Activated T-cell treated with anti-CD3 and anti-CD28 coated beads for 1 hour (primary cell): ENCODE results near the gene TRIP12.
"Not testable (repeated sequence)": the region's sequence is repeated elsewhere in the genome, so short reads cannot be mapped to it uniquely, and the experiment has no call there.

Experiments
- DNase-seq: peaks from one replicate; pipeline ENCODE4 v3.0.0-alpha.2; 2020; ENCODE audit warnings: low read depth

The TRIP12 gene

GRCh38 chr2:229831805-229832509 lies 89.9 kb downstream of the TRIP12 start:
- DNase-seq, result no peak

GRCh38 chr2:229825476-229825875 lies 96.3 kb downstream of the TRIP12 start:
- no peak for DNase-seq

DNA sequence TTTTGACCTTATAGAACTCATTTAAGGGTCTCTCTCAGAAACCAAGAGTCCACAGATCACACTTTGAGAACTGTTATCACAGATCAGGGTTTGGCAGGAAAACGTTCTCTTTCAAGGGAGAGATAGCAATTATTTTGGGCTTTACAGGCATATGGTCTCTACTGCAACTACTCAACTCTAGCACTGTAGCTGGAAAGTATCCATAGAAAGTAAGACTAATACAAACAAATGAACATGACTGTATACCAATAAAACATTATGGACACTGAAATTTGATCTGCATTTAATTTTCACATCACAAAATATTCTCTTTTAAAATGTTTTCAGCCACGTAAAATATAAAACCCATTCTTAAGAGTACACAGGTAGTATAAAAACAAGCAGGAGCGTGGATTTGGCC lies 100.5 kb downstream of the TRIP12 start:
- DNase-seq, result no peak

DNA sequence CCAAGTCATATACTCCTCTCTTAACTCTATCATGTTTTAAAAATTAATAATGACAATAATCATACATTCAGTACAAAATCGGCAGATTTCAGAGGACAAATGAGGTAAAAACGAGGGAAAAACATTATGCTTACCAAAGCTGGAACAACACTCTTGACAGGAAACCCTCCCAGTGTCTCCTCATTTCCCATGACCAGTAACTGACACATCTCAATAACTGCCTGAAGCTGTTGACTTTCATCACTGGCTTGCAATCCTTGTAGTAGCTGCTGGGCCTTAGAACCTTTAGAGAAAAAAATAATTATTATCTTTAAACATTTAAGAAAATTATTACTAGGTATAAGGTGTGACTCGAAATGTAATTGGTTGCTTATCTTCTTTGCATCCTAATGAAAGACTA lies 103.6 kb downstream of the TRIP12 start:
- no peak for DNase-seq

- DNase-seq, result no peak
Measured at GRCh38 chr2:229815858-229816257, 106.0 kb downstream of the TRIP12 start.

DNA sequence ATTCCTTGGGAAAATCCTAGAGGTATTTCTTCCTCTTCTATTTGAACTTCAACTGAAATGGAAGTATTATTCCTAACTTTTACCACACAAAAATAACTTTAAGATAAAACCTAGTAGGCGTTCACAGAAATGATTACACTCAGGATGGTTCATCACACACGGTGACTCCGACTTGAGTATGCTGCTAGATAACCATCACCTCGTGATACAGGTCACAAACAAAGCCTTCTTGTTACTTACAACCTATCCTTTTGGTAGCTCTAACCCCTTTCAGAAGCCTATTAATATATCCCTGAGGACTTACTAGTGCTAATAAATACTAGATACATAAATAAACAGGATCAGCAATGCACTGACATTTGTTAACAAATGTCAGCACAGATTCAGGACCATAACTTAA lies 106.5 kb downstream of the TRIP12 start:
- DNase-seq, result no peak

- no peak for DNase-seq
Measured at GRCh38 chr2:229810786-229811185, 111.0 kb downstream of the TRIP12 start.

DNA sequence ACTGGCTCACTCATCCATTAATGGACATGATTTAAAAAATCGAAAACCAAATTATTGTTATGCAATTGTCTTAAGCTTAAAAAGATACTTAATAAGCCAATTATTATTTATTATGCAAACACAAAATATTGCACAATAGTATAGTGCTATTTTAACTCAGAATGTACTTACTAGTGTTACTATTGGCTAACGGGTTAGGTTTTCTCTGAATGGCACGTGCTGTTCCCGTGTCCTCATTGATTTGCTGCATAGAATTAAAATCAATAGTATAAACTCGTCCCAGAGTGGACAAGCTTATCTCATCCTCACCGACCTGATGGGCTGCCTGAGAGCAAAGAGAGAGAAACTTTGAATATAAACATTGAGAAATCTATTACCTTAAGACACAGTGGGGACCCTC lies 116.2 kb downstream of the TRIP12 start:
- DNase-seq, result no peak

GRCh38 chr2:229802785-229803184 lies 119.0 kb downstream of the TRIP12 start:
- DNase-seq, result no peak

DNA sequence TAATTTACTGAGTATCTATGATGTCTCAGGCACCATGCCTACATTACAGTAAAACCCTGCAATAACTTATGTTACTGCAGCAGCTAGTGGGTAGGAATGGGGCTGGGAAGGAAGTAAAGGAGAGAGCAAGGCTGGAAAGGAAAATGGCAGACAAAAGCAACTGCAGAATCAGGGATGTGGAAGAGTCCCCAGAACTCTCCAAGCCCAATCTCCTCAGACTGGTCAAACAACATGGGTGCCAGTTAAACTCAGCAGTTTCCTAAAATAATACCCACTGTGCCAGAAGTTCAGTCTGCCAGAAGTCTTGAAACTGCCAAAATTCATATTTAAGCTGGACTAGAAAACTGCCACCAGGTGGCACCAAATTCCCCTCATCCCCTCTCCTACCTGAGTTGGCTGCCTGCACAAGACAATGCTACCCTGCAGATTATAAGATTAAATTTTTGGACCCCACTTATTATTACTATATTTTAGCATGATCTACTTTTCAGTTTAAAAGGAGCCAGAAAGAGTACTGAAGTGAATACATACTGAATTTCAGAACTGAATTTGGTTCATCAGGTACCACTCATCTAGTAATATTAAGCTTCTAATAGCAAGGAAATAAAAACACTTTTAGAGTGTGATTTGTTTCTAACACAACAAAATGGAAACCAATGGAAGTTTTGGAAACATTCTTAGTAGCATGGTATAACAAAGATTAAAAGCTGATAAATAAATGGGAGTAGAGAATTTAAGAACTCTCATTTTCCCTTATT lies 120.6 kb downstream of the TRIP12 start:
- DNase-seq, result peak; percentile 71

DNA sequence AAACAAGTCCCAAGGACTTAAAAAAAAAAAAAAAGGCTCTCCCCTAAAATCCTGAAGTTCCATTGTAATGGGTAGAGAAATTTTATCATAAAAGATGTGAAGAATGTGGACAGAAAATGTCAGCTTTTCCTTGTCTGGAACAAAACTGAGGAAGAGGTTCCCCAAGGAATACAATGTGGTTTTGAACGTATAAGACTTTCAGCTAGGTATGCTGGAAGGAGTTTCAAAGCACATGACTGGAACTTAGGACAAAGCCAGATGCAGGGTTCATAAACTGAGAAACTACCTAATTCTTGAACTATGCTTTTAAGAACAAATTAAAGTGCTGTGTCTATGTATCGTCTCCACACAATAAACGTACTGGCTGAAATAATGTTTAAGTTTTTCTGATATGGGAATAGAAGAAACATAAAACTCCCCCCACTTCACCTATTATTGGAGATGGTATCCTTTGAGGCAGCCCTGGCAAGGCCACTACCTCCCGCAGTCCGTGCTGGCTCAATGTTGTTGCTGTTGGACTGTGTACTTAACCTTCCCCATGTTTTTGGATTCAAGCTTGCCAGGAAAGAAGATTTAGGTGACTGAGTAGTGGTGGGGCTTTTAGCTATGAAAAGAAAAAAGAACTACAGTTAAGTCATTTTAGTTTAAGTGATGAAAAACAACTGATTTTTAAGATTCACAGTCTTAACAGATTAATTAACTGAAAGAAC lies 123.2 kb downstream of the TRIP12 start:
- DNase-seq, result no peak

DNA sequence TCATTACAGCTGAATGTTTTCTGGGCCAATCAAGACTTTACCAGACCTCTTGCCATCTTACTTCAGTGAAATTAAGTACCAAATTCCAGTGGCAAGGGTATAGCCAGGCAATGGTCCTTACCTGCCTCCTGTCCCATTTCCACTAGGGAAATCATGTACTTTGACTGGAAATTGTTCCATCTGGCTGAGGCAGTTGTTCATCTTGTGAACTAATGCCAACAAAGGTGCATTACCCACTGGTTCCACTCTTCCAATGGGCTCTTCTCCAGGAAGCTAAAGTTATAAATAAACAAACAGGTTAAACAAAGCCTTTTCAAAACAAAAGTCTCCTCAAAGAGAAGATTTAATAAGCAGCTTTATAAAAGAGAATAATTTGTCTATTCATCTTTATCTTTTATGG lies 126.8 kb downstream of the TRIP12 start:
- DNase-seq, result no peak

DNA sequence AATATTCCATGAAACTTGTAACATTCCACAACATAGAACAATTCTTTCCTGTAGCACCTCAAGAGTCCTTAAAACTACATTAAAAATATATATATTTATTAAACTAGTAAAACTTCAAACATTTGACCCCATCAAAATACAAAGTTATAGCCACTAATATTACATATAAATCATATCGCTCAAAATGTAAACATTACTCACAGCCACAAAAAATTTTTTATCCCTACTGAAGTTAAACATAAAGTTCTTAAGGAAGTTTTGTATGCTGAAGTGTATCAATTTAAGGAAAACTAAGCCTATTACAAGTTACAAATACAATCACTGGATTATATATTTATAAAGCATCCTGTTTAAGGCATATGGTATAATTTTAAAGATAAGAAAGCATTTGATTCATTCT lies 127.2 kb downstream of the TRIP12 start:
- DNase-seq, result no peak

GRCh38 chr2:229786289-229786688 lies 135.5 kb downstream of the TRIP12 start:
- not testable (repeated sequence) for DNase-seq

- no peak for DNase-seq
Measured at GRCh38 chr2:229784791-229785190, 137.0 kb downstream of the TRIP12 start.

- DNase-seq, result no peak
Measured at GRCh38 chr2:229783108-229783721, 138.6 kb downstream of the TRIP12 start.

DNA sequence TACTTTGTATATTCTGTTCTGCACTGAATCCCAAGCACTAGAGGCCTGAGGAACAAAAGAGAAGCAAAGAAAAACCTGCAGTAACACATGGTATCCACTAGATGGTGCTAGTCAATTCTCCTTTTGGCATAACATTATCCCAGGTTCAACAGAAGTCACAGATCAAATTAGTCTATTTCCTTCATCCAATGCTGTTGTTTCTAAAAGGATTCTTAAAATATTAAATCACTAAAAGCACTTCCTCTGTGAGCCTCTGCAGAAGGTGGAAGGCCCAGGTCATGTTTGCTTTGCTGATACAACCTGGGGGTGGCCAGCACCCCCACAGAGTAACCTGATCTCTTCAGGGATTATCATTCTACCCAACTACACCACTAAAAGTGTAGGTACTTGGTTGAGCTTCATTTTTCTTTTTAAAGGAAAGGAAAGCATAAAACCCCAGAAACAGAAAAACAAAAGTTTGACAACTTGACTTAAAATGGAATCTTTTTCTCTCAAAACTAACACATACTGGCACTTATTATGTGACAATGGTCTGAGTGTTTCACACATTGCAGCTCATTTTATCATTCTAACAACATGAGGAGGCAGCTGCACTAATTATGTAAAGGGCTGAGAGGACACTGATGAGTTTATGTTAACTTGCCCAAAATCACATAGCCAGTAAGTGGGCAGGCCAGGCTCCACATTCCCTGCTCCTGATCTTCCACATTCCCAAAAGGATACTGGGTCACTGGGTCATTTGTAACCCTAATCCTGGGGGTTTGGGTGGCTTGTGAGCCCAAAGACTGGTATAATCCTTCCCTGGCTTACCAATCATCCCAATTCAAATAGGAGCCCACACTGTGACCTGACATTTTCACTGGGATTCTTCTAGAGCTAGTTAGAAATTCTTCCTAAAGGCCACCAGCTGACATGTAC lies 140.7 kb downstream of the TRIP12 start:
- no peak for DNase-seq

- DNase-seq, result no peak
Measured at GRCh38 chr2:229779650-229780049, 142.2 kb downstream of the TRIP12 start.

GRCh38 chr2:229777716-229778115 lies 144.1 kb downstream of the TRIP12 start:
- no peak for DNase-seq

DNA sequence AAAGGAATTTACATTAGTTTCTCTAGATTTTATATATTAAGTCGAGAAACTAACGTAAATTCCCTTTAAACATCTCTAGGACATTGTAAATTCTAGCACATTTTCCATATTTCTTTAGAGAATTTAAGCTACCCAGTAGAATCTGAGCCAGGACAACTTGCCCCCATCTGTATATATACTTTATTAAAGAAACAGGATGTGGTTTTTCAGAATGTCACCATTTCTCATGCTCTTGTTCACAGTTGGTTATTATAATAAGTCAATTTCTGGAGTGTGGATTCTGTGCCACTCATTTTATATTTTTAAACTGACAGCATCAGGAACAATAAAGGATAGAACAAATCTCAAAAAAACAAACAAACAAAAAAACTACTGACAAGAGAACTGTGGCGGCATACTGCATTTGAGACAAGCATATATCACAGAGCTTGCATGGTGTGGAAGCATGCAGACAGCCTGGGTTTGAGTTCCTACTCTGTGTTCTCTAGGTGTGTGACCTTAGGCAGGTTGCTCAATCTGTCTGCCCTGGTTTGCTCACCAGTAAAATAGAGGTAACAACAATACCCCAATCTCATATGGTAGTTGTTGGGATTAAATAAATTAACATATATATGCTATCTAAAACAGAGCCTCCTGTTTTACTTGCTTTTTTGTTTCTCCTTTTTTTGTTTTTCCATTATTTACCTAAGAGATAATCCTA lies 146.0 kb downstream of the TRIP12 start:
- DNase-seq, result no peak

- no peak for DNase-seq
Measured at GRCh38 chr2:229774237-229774636, 147.6 kb downstream of the TRIP12 start.
